Fibroblast of skin of back (primary cell): Measurements from ENCODE around the gene UPF1.
"Not testable (repeated sequence)": the region's sequence is repeated elsewhere in the genome, so short reads cannot be mapped to it uniquely, and the experiment has no call there.

ENCODE experiments used
- DNase-seq: peaks from one replicate; pipeline ENCODE4 v3.0.0-alpha.2; 2013

UPF1 gene

DNA sequence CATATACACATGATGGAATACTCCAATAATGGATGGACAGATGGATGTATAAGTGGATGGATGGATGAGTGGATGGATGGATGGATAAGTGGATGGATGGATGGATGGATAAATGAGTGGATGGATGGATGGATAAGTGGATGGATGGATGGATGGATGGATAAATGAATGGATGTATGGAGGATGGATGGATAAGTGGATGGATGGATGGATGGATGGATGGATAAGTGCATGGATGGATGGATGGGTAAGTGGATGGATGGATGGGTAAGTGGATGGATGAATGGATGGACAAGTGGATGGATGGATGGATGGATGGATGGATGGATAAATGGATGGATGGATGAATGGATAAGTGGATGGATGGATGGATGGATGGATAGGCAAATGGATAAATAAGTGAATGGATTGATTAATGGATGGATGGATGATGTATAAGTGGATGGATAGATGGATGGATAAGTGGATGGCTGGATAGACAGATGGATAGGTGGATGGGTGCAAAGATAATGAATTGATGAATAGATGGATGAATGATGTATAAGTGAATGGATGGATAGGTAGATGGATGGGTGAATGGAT, 32.3 kb upstream of the UPF1 start:
- no peak for DNase-seq

DNA sequence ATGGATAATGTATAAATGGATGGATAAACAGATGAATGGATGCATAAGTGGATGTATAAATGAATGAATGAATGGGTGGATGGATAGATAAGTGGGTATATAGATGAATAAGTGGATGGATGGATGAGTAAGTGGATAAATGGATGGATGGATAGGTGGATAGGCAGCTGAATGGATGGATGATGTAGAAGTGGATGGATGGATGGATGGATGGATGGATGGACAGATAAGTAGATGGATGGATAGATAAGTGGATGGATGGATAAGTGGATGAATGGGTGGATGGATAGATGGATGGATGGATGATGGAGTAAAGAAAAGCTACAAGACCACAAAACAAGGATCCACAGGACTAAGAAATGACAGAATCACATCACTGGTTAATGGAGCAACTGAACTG, 31.7 kb upstream of the UPF1 start:
- no peak for DNase-seq

DNA sequence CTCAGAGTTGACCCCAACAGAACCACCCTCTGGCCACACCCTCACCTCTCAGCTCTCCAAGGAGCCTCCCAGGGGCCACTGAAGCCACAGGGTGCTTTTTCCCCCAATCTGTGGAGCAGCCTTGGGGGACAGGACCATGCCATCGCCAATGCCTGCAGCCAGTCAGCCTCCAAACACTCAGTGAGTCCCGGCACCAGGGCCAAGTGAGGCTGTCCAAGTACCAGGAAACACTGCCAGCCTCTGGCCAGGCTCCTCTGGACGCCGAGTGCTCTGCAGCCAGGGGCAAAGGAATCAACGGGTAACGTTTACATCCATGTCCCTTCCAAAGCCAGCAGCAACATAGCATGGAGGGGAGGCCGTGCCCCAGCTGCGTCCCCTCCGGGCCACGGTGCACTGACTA, 31.1 kb upstream of the UPF1 start:
- no peak for DNase-seq

DNA sequence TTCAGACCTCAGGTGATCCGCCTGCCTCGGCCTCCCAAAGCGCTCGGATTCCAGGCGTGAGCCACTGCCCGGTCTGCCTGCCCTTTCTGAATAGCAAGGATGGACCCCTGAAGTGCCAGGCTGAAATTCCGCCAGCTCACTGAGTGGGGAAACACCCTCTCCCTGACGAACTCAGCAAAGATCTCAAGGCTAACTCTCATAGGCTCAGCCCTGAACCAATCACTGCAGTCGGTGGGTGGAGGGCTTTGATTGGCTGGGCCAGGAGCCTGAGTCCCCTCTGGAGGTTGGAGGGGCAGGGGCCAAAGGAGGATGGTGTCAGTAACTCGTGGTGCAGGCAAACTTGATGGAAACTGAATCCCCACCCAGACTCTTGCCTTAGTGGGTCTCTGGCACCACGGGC, 29.4 kb upstream of the UPF1 start:
- no peak for DNase-seq

DNA sequence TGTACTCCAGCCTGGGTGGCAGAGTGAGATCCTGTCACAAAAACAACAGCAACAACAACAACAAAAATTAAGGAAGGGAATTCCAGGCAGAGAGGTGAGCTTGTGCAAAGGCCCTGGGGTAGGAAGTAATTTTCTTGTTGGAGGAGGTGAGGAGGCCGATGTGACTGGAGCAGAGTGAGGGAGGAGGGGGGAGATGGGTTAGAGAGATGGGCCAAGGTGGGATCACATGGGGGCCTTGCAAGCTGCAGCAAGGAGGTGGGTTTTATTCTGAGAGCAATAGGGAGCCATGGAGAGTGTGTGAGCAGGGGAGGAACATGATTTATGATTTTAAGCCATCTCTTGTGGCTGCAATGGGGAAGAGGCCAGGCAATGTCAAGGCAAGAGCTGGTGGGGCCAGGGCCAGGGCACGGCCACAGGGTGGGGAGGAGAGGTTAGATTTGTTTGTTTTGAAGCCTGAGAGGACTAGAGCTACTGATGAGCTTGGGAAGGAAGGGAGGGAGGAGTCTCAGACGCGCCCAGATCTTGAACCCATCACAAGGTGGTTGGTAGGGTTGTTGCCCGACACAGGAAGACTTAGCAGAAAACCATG, 28.1 kb upstream of the UPF1 start:
- no peak for DNase-seq

DNA sequence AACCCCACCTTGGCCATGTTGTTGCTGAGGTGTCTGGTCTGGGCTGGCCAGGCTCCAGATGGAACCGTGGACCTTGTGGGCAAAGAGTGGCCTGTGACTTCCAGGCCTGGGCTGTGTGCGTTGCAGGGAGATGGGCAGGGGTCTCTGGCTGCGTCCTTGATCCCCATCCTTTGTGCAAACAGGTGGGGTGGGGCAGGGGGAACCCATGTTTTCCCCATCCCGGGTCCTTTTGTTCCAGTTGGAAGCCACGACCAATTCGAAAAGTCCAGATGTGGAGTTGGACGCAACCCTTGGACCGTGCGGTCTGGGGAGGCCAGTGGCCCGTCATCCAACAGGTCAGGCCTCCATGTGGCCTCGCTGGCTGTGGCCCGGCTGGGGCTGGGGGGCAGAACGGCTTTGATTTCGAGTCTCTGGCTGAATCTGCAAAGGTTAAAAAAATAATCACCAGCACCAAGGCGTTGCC, 27.6 kb upstream of the UPF1 start:
- DNase-seq, result no peak

DNA sequence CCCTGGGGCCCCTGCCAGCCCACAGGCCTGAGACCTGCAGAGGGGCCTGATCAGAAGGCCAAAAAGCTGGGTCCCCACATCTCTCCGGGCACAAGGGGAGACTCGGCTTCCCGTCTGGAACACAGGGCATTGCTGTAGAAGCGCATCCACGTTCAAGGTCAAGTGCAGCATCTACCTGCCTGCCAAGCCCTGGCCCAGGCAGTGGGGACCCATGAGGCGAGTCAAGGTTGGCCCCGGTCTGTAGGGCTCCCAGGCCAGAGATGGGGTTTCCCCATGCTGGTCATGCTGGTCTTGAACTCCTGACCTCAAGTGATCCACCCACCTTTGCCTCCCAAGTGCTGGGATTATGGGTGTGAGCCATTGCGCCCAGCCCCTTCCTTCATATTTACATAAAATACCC, 27.1 kb upstream of the UPF1 start:
- DNase-seq, result no peak

DNA sequence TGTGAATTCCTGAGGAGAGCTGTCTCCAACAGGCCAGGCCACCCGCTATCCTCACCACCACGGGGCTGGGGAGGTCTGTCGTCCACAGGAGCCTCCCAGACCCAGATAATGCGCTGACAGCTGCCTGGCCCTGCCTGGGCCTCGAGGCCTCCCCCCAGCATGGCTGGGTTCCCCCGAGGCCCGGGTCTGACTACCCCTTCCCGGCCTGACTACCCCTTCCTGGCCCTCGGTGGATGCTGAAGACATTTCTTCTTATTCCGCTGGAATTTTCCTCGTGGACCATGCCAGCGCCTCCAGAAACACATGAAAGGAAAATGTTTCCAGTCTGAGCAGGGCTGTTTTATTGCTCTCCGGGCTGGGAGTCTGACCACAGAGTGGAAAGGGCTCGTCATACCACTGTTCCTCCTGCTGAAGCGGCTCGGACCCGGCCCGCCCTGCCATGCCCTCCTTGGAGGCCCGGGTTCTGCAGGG, 23.9 kb upstream of the UPF1 start:
- DNase-seq, result no peak

DNA sequence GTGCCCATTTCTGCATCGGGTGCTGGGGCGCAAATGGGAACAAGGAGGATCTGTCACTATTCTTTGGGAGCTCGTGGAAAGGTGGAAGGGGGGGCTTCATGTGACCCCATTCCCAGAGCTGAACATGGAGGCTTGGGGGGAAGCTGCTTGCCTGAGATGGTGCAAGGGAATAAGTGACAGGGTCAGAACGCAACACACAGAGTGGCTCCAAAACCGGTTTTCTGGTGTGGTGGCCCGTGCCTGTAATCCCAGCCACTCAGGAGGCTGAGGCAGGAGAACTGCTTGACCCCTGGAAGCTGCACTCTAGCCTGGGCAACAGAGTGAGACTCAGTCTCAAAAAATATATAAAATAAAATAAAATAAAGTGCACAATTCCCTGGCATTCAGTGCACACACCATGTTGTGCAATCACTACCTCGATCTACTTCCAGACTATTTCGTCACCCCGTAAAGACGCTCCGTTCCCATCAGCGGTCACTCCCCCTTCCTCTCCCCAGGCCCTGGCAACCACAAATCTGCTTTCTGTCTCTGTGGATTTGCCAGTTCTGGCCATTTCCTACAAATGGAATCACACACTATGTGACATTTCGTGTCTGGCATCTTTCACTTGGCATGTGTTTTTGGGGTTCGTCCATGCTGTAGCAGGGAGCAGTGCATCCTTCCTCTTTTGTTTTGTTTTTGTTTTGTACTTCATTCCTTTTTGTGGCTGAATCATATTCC, 22.4 kb upstream of the UPF1 start:
- no peak for DNase-seq

DNA sequence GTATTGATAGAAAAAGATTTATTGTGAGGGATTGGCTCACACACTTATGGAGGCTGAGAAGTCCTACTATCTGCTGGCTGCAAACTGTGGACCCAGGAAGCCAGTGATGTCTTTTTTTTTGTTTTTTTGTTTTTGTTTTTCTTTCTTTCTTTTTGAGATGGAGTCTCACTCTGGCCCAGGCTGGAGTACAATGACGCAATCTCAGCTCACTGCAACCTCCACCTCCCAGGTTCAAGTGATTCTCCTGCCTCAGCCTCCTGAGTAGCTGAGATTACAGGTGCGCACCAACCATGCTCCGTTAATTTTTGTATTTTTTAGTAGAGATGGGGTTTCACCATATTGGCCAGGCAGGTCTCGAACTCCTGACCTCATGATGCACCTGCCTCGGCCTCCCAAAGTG, 20.1 kb upstream of the UPF1 start:
- DNase-seq, result not testable (repeated sequence)

DNA sequence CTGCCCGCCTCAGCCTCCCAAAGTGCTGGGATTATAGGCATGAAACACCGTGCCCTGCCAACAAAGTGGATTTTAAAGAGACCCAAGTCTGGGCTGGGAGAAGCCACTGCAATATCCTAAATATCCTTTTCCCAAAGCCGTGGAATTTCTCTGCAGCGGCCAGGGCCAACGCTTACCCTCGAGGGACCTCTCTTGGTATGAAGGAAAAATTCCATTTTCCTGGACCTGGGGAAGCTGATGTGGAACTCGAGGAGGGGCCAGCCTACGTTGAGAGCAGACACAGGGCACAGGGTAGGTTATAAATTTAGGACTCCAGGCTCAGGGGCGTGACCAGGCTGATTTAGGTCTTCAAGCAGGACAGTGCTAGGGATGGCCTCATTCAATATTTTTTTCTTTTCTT, 17.7 kb upstream of the UPF1 start:
- DNase-seq, result peak; percentile 62

DNA sequence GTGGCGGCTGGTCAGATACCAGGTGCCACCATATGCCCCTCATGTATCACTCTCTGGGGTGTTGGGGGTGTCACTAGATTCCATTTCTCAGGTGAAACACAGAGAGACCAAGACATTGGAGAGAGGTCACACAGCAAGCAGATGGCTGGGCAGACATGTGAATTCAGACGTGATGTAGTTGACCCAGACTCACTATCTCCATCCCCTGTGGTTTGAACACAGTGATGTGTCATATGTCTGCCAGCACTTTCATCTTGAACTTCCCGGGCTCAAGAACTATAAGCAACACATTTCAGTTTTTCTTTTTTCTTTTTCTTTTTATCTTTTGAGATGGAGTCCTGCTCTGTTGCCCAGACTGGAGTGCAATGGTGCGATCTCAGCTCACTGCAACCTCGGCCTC, 16.1 kb upstream of the UPF1 start:
- DNase-seq, result no peak

DNA sequence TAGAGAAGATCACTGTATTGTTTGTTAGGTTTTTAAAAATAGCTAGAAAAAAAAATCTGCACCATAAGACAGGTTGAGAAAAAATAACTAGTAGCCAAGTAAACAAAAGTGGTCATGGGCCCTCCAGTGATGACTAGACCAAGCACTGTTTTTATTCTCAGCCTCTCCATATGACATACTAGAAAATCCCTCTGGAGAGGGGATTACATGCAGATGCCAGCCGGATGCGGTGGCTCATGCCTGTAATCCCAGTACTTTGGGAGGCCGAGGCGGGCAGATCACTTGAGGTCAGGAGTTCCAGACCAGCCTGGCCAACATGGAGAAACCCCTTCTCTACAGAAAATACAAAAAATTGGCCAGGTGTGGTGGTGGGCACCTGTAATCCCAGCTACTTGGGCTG, 15.1 kb upstream of the UPF1 start:
- DNase-seq, result not testable (repeated sequence)

DNA sequence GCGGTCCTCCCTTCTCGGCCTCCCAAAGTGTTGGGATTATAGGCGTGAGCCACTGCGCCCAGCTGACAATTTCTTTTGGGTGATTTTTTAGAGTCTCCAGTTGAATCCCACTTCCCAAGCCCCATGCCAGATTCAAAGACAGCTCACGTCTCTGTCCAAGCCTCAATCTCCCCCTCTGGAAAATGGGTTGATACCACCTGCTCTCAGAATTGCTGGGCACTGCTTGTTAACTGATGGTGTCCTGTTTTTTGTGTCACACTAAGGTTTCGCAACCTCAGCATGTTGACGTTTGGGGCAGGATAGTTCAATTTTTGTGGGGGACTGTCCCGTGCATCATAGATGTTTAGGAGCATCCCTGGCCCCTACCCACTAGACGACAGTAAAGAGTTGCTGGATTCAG, 14.2 kb upstream of the UPF1 start:
- DNase-seq, result no peak

DNA sequence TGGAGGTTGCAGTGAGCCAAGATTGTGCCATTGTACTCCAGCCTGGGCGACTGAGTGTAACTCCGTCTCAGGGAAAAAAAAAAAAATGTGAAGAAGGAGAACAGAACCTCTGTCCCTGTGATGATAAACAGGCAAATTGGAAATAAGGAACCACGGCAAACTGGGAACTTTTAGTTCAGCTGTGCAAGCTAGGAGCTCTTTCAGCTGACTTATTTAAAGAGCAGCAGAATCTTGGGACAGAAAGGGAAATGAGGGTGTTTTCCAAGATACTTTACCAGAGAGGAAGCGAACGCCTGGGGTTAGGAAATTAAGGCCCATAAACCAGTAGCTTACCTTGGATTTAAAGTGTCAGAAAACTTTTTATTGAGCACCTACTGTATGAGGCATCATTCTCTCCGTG, 3.0 kb upstream of the UPF1 start:
- no peak for DNase-seq

DNA sequence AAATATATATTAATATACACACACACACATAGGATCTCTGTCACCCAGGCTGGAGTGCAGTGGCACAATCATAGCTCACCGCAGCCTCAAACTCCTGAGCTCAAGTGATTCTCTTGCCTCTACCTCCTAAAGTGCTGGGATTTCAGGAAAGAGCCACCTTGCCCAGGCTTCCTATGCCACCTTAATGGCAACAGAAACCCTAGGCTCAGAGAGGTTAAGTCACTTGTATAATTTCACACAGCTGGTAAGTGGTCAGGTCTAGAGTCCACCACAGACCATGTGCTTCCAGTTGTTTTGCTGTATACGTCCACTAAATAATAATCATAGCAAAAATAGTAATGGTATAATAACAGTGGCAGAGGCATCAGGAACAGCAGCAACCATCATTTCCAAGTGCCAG, 1.3 kb upstream of the UPF1 start:
- DNase-seq, result no peak

DNA sequence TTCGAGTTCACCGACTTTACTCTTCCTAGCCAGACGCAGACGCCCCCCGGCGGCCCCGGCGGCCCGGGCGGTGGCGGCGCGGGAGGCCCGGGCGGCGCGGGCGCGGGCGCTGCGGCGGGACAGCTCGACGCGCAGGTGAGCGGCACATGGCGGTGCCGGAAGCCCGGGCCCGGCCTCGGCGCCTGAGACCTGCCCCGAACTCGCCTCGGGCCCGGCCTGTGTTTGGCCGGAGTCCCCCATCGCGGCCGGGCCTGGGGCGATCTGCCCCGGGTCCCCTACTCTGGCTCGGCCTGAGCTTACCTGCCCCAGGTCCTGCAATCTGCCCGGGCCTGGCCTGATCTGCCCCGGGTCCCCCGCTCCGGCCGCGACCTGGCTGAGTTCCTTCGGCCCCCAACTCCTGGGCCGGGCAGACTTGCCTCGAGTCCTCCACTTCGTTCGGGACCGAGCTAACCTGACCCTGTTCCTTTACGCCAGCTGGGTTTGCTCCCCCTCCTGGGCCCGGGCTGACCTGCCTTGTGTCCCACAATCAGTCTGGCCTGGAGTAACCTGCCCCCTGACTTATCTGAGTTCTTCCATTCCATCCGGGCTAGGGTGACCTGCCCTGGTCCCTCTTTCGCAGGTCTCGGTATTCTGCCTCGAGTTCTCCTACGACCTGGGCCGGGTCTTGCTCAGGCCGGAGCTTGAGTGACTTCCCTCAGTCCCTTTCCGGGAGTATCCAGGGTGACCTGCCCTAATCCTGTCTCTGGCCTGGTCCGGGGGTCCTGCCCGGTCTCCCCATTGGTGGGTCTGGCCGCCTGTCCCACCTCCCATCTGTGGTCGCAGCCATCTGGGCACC, 764 bp downstream of the UPF1 start:
- DNase-seq, result peak; percentile 25

DNA sequence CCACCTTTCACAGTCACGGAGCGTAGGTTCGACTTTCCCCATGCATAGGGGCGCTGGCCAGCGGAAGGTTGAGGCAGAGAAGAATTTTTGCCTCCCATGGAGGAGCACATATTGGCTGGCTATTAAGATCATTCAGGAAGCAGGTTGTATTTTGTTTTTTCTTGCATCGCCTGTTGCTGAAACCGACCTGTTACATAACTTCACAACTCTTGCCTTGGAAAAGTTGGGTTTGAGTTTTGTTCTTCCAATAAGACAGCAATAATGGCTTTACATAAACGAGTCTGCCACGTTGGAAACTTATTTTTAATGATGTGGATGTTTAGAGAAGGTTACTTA, 1.4 kb downstream of the UPF1 start:
- DNase-seq, result no peak

DNA sequence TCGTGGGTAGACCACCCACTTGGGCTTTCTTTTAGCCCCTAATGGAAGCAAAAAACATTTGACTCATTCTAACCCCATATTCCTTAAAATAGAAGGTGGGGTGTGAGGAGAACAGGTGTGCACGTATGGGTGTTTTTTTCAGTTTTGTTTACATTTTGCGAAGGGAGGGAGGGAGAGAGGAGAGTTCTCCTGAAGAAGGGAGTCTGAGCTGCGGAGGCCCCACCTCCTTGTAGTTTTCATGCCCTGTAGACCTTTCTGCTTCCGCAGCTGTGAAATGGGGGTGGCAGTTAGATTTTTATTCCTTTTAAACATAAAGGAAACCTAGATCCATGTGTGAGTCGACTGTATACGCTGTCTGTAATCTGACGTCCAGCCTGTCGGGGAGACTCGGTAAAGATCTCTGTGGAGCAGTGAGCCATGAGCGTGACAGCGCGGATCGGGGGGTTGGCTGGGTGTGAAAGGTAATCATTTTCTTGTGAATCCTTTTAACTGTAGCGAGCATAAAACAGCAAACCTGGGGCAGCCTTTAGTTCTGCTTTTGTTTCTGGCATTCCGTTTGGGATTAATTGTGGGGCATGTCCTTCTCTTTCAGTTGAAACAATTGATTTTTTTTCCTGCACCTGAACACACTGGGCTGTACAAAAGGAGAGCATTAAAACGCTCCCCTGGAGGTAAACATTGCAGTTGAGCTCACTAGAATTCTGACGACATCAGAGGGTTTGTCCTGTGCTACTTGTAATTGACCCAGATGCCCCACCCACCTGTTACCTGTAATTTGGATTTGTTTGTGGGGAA, 2.3 kb downstream of the UPF1 start:
- DNase-seq, result no peak

DNA sequence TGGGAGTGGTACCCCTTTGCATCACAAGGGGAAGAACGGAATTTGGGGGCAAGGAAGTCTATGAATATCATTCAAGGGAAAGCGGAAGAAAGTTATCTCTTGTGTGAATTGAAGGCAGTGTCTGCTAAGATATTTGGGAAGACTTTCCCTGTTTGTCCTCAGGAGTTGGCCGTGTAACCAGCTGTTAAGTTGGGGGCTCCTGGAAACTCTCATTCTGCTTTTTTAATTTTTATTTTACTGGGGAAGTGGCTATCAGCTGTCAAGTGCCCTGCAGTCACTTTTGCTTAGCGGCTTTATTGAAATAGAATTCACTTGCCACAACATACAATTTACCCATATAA, 2.9 kb downstream of the UPF1 start:
- DNase-seq, result no peak

DNA sequence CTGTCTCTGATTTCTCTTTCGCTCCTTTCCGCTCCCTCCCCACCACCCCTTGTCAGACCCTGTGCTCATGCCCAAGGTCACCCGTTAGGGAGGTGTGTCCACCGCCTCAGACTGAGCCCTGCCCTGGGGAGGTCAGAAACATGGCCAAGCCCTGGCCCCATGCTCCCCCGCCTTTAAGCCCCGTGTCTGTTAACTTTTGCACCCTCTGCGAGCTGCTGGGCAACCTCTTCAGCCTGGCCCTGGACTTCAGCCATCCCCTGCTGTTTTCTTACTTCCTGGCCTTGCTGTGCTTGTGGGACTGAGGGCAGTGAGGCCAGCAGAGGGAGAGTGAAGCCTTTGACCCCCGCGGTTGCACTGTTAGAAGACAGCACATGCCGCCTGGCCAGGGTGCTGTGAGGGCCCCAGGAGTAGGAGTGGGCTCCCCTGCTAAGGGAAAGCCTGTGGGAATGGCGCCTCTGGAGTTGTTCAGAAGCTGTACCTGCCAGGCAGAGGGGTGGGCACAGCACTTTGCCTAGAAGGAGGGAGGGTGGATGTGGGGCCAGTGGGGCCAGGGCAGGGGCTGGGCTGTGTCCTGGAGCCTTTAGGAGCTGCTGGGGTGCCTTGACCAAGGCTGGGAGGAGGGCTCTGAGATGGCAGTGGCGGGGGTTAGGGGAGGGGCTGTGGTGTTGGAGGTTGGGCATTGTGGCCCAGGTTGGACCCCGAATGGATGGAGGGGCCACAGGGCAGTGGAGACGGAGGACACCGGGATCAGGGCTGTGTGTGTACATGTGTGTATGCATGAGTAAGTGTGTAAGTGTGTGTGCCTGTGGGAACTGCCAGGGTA, 7.9 kb downstream of the UPF1 start:
- DNase-seq, result no peak
